HuH-7 (cell line): Measurements from ENCODE around the gene NBPF20.
"Not testable (repeated sequence)": the region's sequence is repeated elsewhere in the genome, so short reads cannot be mapped to it uniquely, and the experiment has no call there.

ENCODE experiments used
- DNase-seq: peaks from one replicate; pipeline ENCODE4 v3.0.0; 2011; ENCODE audit warnings: low spot score

The NBPF20 gene

GRCh38 chr1:145425436-145426029, at the start of gene NBPF20:
Gene NBPF20 (minus strand): TSS chr1:145425603. CDS start chr1:145405272, 20,331 bp downstream.
- DNase-seq, result peak; percentile 79

GRCh38 chr1:145474837-145475368, 49.5 kb upstream of the NBPF20 start:
- not testable (repeated sequence) for DNase-seq

- DNase-seq, result not testable (repeated sequence)
Measured at GRCh38 chr1:145472731-145473130, 47.3 kb upstream of the NBPF20 start.

DNA sequence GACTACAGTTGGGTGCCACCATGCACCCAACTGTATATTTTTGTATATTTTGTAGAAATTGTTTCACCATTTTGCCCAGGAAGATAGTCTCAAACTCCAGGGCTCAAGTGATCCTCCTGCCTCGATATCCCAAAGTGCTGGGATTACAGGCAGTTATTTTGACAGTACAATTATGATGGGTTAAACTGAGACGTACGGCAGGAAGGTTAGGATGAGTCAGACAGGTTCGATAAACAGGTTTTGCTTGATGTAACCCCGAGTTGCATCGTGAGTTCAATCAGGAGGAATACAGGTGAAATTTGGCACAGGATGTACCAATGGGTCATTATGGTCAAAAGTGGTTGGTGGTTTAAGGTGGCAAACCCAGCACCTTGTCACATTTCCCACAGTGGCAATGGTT, 46.0 kb upstream of the NBPF20 start:
- DNase-seq, result not testable (repeated sequence)

DNA sequence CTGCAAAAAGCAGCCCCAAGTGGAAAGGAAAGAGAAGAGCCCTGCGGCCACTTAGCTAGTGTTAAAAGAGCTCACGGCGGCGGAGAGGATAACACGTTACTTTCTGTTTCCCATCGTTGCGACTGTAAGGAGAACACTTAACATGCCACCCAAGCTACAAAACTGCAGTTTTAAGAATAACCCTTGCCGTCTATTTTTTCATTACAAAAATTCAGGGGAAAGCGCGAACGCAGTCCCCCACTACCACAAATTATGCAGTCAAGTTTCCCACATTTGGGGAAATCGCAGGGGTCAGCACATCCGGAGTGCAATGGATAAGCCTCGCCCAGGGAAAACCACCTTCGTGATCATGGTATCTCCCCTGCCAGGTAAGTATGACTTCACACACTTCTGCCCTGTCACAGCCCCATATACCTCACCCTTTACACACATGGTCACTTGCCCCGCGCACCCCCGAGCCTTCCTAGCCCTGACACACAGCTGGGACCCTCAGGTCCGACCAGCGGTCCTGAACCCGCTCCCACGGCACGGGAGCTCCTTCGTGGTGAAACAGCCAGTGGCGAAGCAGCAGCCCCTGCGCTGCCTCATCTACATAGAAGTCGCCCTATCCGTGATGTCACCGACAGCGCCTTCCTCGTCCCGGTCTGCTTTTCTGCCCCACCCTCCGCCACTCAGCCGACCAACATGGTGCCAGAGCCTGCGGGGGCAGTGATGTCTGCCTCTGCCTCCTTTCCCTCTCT, 40.2 kb upstream of the NBPF20 start:
- DNase-seq, result peak; percentile 11

DNA sequence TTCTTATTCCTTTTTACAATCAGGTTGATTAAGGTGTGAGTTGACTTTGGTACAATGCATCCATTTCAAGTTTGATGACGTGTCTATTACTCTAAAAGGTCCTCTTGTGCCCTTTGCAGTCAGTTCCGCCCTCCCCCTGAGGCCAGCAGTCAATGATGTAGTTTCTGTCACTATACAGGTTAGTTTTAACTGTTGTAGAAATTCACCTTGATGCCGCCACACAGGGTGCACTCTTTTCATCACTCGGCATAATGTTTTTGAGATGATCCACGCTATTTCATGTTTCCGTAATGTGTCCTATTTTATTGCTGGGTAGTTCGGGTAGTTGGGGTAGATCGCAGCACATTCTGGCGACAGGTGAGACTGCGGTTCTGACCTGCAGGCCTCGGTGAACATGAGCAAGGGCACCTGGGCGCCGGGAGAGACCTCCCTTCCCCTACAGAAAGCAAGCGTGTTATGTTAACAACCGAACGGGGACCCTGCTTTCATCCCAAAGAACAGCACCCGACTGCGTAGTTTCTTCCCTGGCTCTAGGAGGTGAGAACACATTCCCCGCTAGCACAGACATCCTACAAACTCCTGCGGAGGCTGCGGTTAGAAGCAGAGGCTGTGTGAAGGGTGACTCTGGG, 39.4 kb upstream of the NBPF20 start:
- not testable (repeated sequence) for DNase-seq

GRCh38 chr1:145464017-145464416, 38.6 kb upstream of the NBPF20 start:
- not testable (repeated sequence) for DNase-seq

DNA sequence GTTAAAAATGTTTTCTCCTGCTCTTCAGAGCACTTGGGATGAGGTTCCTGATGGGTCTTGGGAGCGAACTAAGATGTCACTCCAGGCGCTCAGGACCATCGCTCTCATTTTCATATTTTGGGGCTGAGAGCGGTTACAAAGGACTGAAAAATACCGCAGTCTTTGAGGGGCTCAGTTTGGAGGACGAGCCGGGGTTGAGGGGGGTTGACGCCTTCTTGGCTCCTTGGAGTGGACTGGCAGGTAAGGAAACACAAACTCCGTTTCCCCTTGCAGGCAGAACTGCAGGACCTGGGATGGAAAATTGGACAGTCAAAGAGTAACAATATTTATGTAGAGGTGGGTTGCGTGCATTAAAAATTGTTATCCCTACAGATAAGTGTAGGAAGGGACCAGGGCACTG, 35.3 kb upstream of the NBPF20 start:
- not testable (repeated sequence) for DNase-seq

GRCh38 chr1:145460048-145460447, 34.6 kb upstream of the NBPF20 start:
- not testable (repeated sequence) for DNase-seq

DNA sequence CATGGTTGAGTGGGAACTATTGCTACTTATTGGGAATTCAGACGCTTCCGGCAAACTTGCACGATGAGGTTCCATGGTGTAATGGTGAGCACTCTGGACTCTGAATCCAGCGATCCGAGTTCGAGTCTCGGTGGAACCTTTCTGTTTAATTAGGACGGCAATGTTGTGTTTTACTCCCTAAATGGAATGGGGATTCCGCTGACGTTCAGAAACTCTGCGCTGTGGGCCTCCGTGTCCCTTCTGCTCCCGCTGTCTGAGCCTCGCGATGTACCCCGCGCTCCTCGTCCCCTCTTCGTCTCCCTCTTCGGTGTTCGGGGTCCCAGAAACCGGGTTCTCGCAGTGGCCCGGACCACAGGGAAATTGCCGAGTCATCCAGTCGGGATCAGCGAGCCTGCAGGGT, 34.2 kb upstream of the NBPF20 start:
- not testable (repeated sequence) for DNase-seq

- not testable (repeated sequence) for DNase-seq
Measured at GRCh38 chr1:145459063-145459462, 33.7 kb upstream of the NBPF20 start.

DNA sequence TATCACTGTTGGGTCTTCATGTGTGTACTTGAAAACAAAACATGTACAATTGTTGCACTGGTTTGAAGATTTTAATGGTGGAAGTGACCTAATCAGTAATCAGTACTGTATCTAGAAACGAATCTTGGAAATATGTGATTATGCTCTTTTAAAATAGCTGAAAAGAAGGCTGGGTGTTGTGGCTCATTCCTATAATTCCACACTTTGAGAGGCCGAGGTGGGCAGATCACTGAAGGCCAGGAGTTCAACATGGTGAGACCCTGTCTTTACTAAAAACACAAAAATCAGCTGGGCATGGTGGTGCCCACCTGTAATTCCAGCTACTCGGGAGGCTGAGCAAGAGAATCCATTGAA, 29.4 kb upstream of the NBPF20 start:
- DNase-seq, result not testable (repeated sequence)

GRCh38 chr1:145453873-145454823, 28.7 kb upstream of the NBPF20 start:
- not testable (repeated sequence) for DNase-seq

DNA sequence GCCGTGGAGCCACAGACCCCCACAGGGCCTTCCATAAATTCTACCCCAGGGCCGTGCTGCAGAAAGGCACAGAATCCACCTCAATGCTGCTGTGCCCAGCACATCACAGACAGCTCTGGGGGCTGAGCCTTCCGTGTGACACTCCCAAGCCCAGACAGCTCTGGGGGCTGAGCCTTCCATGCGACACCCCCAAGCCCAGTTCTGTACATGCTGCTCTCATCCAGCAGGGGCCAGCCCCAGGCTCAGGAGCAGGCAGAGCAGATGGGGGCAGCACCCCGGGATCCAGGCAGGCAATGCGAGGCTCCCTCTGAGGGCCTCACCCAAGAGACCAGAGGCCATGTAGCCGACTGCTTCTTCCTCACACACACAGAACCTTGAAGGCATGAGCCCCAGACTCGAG, 27.1 kb upstream of the NBPF20 start:
- not testable (repeated sequence) for DNase-seq

- DNase-seq, result not testable (repeated sequence)
Measured at GRCh38 chr1:145451914-145452313, 26.5 kb upstream of the NBPF20 start.

GRCh38 chr1:145445219-145445618, 19.8 kb upstream of the NBPF20 start:
- DNase-seq, result not testable (repeated sequence)

DNA sequence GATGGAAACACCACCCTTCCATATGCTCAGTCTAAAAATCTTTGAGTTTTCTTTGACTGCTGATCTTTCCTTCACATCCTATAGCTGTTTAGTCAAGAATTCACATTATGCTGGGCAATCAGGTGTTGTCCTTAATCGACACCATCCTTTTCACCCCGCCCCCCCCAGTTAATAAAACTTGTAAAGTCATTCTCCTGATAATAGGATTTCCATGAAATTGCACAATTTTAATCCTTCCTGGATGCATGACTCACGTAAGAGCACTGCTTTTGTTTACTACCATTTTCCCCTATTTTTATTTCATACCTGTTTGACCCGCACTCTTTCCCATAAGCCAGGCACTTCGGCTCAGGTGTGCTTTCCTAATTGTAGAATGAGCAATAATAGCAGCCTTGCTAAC, 16.9 kb upstream of the NBPF20 start:
- DNase-seq, result not testable (repeated sequence)

GRCh38 chr1:145431363-145432256, 6.2 kb upstream of the NBPF20 start:
- DNase-seq, result not testable (repeated sequence)

DNA sequence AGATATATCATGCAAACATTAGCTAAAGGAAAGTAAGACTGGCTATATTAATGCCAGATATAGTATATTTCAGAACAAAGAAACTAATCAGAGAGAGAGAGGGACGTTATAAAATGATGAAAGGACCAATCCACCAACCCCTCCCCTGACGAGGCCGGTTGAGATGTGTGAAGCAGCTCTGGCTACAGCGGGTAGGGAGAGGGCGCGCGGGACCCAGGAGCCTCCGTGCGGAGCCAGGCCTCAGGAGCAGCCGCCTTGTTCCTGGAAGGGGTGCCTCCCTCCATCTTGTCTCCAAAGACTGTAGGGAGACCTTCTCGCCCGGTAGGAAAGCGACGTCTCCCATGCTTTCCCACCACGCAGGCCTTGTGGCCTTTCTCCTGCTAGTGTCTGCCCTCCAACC, 5.4 kb upstream of the NBPF20 start:
- DNase-seq, result not testable (repeated sequence)

- not testable (repeated sequence) for DNase-seq
Measured at GRCh38 chr1:145429329-145429728, 3.9 kb upstream of the NBPF20 start.
